Measurements from ENCODE around the gene CALHM6. TPM values are rescaled to one million over a fixed set of nuclear protein-coding genes. Genes with fewer than 3 reads are reported as not detected.

CALHM6 gene
- total and polyA plus RNA-seq, 9 of the 15 experiments (the other 6 are each of a cell fraction or from before 2014, with no cell fraction given) = 0.24 TPM; not detected in 8

DNA sequence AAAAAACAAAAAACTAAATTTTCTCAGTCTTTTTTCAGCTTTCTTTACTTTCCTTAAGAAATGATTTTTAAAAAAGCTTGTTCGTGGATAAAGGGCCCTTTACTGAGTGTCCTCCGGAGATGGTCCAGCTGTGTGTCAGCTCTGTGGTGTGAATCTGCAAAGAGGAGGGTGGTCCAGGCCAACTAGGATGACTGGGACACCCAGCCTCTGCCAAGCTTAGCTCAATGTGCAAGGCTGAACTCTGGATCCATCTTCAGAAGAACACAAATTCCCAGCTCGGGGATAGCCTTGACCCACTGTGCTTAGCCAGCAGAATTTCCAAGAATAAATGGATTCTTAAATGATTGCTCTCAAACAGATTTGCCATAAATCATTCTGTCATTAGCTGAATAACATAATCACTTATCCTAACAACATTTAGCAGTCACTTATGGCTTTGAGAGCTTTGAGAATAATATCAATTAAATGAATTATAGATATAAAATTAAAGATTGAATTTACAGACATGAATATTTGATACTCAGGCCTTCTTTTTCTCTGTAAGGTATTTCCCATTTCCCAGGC is 36.0 kb downstream of the CALHM6 start (continued):
- TF ChIP-seq, protein P1, sequence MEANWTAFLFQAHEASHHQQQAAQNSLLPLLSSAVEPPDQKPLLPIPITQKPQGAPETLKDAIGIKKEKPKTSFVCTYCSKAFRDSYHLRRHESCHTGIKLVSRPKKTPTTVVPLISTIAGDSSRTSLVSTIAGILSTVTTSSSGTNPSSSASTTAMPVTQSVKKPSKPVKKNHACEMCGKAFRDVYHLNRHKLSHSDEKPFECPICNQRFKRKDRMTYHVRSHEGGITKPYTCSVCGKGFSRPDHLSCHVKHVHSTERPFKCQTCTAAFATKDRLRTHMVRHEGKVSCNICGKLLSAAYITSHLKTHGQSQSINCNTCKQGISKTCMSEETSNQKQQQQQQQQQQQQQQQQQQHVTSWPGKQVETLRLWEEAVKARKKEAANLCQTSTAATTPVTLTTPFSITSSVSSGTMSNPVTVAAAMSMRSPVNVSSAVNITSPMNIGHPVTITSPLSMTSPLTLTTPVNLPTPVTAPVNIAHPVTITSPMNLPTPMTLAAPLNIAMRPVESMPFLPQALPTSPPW (CRISPR knock-in tag; IDR thresholded peaks at IDR 0.05) = no peak
- TF ChIP-seq ZNF23 (CRISPR knock-in tag; IDR thresholded peaks at IDR 0.05) (no peak), ZNF133 (CRISPR knock-in tag; IDR thresholded peaks at IDR 0.05) (no peak), ZEB2 (IDR thresholded peaks at IDR 0.05) (no peak), KLF13 (tag; IDR thresholded peaks at IDR 0.05; ENCODE audit: borderline replicate concordance, low read depth) (no peak), ZNF165 (CRISPR knock-in tag; IDR thresholded peaks at IDR 0.05; ENCODE audit: borderline replicate concordance) (no peak), SIN3A (IDR thresholded peaks at IDR 0.05; ENCODE audit: borderline replicate concordance in 2 of 2, control insufficient read depth in 1 of 2, low read depth in 2 of 2, low read length in 2 of 2) (no peak), FOXA1 (IDR thresholded peaks at IDR 0.05; ENCODE audit: borderline replicate concordance) (no peak), TEAD4 (IDR thresholded peaks at IDR 0.05; ENCODE audit: low read length) (no peak), TEAD4 (CRISPR knock-in tag; IDR thresholded peaks at IDR 0.05; ENCODE audit: borderline replicate concordance) (no peak)
- TF ChIP-seq, protein P2, sequence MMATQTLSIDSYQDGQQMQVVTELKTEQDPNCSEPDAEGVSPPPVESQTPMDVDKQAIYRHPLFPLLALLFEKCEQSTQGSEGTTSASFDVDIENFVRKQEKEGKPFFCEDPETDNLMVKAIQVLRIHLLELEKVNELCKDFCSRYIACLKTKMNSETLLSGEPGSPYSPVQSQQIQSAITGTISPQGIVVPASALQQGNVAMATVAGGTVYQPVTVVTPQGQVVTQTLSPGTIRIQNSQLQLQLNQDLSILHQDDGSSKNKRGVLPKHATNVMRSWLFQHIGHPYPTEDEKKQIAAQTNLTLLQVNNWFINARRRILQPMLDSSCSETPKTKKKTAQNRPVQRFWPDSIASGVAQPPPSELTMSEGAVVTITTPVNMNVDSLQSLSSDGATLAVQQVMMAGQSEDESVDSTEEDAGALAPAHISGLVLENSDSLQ (IDR thresholded peaks at IDR 0.05) = peak; percentile 62
